Measurements from ENCODE around the gene LIPI.
"Not testable (repeated sequence)": the region's sequence is repeated elsewhere in the genome, so short reads cannot be mapped to it uniquely, and the experiment has no call there.

The LIPI gene

GRCh38 chr21:14206222-14206621 is 4.5 kb downstream of the LIPI start:
- no peak for DNase-seq
- no peak overlapping the region for H3K27ac ChIP-seq
- H3K4me1 ChIP-seq = no peaks in the 10 kb centered on the region
- intact Hi-C loops (cut with DNase I; ENCODE audit: low total_unique reads) = no loop called here
- TF ChIP-seq, protein P1, sequence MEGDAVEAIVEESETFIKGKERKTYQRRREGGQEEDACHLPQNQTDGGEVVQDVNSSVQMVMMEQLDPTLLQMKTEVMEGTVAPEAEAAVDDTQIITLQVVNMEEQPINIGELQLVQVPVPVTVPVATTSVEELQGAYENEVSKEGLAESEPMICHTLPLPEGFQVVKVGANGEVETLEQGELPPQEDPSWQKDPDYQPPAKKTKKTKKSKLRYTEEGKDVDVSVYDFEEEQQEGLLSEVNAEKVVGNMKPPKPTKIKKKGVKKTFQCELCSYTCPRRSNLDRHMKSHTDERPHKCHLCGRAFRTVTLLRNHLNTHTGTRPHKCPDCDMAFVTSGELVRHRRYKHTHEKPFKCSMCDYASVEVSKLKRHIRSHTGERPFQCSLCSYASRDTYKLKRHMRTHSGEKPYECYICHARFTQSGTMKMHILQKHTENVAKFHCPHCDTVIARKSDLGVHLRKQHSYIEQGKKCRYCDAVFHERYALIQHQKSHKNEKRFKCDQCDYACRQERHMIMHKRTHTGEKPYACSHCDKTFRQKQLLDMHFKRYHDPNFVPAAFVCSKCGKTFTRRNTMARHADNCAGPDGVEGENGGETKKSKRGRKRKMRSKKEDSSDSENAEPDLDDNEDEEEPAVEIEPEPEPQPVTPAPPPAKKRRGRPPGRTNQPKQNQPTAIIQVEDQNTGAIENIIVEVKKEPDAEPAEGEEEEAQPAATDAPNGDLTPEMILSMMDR (IDR thresholded peaks at IDR 0.05) = no peak
- no peak overlapping the region for H3K4me3 ChIP-seq
- no peaks in the 10 kb centered on the region for H3K9me3 ChIP-seq
- no peaks in the 10 kb centered on the region for H3K36me3 ChIP-seq
- no peaks in the 10 kb centered on the region for H3K27me3 ChIP-seq

GRCh38 chr21:14166463-14167223 is 44.1 kb downstream of the LIPI start:
- H3K36me3 ChIP-seq; H3K4me1 ChIP-seq; intact Hi-C loops (cut with DNase I; ENCODE audit: low total_unique reads); H3K9me3 ChIP-seq; DNase-seq; H3K27ac ChIP-seq; H3K4me3 ChIP-seq; H3K27me3 ChIP-seq: not testable (repeated sequence)

- Histone ChIP-seq H3K4me1 (no peaks in the 10 kb centered on the region), H3K4me3 (no peak overlapping the region), H3K27me3 (no peaks in the 10 kb centered on the region), H3K9me3 (no peaks in the 10 kb centered on the region), H3K36me3 (no peaks in the 10 kb centered on the region), H3K27ac (no peak overlapping the region)
- TF ChIP-seq, protein P1 (IDR thresholded peaks at IDR 0.05) = no peak
- no peak for DNase-seq
- intact Hi-C loops (cut with DNase I; ENCODE audit: low total_unique reads) = no loop called here
Measured at GRCh38 chr21:14143999-14144398, 66.8 kb downstream of the LIPI start.

GRCh38 chr21:14124266-14124665 is 86.5 kb downstream of the LIPI start:
- Histone ChIP-seq H3K27ac (no peak overlapping the region), H3K4me3 (no peak overlapping the region), H3K9me3 (peaks cover 0 to 6% (median 0%) of the 10 kb centered on the region in 3 donors), H3K4me1 (no peaks in the 10 kb centered on the region), H3K27me3 (no peaks in the 10 kb centered on the region), H3K36me3 (no peaks in the 10 kb centered on the region)
- intact Hi-C loops (cut with DNase I; ENCODE audit: low total_unique reads) = no loop called here
- no peak for DNase-seq
- TF ChIP-seq, protein P1 (IDR thresholded peaks at IDR 0.05) = no peak

GRCh38 chr21:14121719-14122118 is 89.0 kb downstream of the LIPI start:
- DNase-seq = no peak
- no peak overlapping the region for H3K27ac ChIP-seq
- TF ChIP-seq, protein P1 (IDR thresholded peaks at IDR 0.05) = no peak
- H3K4me1 ChIP-seq = no peaks in the 10 kb centered on the region
- peaks cover 0 to 6% (median 2%) of the 10 kb centered on the region in 3 donors for H3K9me3 ChIP-seq
- no peak overlapping the region for H3K4me3 ChIP-seq
- no peaks in the 10 kb centered on the region for H3K36me3 ChIP-seq
- intact Hi-C loops (cut with DNase I; ENCODE audit: low total_unique reads) = no loop called here
- no peaks in the 10 kb centered on the region for H3K27me3 ChIP-seq

DNA sequence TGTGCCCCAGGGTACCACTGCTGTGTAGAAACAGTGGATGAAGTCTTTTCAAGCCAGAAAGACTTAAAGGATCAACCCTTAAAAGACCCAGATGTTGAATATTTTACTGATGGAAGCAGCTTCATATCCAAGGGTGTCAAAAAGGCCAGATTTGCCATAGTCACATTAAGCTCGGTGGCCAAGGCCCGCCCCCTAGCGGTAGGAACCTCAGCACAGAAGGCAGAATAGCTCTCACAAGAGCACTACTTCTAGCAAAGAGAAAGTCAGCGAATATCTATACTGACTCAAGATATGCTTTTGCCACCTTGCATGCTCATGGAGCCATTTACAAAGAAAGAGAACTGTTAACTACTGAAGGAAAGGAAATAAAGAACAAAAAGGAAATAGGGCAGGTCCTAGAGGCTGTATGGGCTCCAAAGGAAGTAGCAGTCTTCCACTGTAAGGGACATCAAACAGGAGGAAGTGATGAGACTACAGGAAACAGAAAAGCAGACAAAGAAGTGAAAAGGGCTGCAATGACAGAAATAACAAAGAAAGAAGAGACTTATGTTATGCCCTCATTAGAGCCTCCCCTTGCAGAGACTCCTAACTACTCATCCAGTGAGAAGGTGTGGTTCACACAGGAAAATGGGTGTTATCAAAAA is 90.5 kb downstream of the LIPI start:
- intact Hi-C loops (cut with DNase I; ENCODE audit: low total_unique reads) = no loop called here
- no peak overlapping the region for H3K27ac ChIP-seq
- DNase-seq = no peak
- no peak overlapping the region for H3K4me3 ChIP-seq
- H3K4me1 ChIP-seq = no peaks in the 10 kb centered on the region
- no peaks in the 10 kb centered on the region for H3K27me3 ChIP-seq
- peaks cover 0 to 6% (median 2%) of the 10 kb centered on the region in 3 donors for H3K9me3 ChIP-seq
- H3K36me3 ChIP-seq = no peaks in the 10 kb centered on the region
- TF ChIP-seq, protein P1 (IDR thresholded peaks at IDR 0.05) = peak in 1 of 2 experiments; percentile 13
